SK-N-SH treated with all-trans-retinoic acid at 6 μM for 48 hours (cell line): ENCODE data around the gene SDHA.
"Not testable (repeated sequence)": the region's sequence is repeated elsewhere in the genome, so short reads cannot be mapped to it uniquely, and the experiment has no call there.

Experiments used
- ATAC-seq: fragments of 200-7000 bp; cut with Tn5 transposase; 3 replicates; pipeline ENCODE4 v1.9.1; 2020; ENCODE audit warnings: mild to moderate bottlenecking, moderate library complexity
- ARNTL ChIP-seq: fragments of 450-650 bp; formaldehyde crosslinking; IDR thresholded peaks from 2 replicates; pipeline ENCODE4 v1.5.0; 2020; ENCODE audit warnings: low read depth, mild to moderate bottlenecking, moderate library complexity, borderline replicate concordance
- BACH2 ChIP-seq: fragments of 250-450 bp; sonication (Bioruptor Pico); IDR thresholded peaks from 2 replicates; pipeline ENCODE4 v1.9.0; 2021; ENCODE audit warnings: mild to moderate bottlenecking, borderline replicate concordance
- CREB5 ChIP-seq: fragments of 250-450 bp; sonication (Bioruptor Pico); IDR thresholded peaks from 2 replicates; pipeline ENCODE4 v1.5.1; 2020; ENCODE audit warnings: low read depth, mild to moderate bottlenecking, moderate library complexity
- CSDC2 ChIP-seq: fragments of 250-450 bp; sonication (Bioruptor Pico); IDR thresholded peaks from 2 replicates; pipeline ENCODE4 v1.5.0; 2020; ENCODE audit warnings: mild to moderate bottlenecking, moderate library complexity
- ESRRG ChIP-seq: fragments of 250-450 bp; sonication (Bioruptor Pico); IDR thresholded peaks from 2 replicates; pipeline ENCODE4 v1.6.1; 2021; ENCODE audit warnings: mild to moderate bottlenecking
- ISL1 ChIP-seq: fragments of 250-450 bp; sonication (Bioruptor Pico); IDR thresholded peaks from 2 replicates; pipeline ENCODE4 v2.1.2; 2022; ENCODE audit warnings: mild to moderate bottlenecking, moderate library complexity
- OSR1 ChIP-seq: fragments of 250-450 bp; sonication (Bioruptor Pico); IDR thresholded peaks from 2 replicates; pipeline ENCODE4 v1.8.0; 2022; ENCODE audit warnings: moderate library complexity, mild to moderate bottlenecking, inconsistent platforms
- PATZ1 ChIP-seq: fragments of 250-450 bp; sonication (Bioruptor Pico); IDR thresholded peaks from 2 replicates; pipeline ENCODE4 v1.8.0; 2020; ENCODE audit warnings: mild to moderate bottlenecking, moderate library complexity, borderline replicate concordance
- POU6F1 ChIP-seq: fragments of 250-450 bp; sonication (Bioruptor Pico); IDR thresholded peaks from 2 replicates; pipeline ENCODE4 v1.8.0; 2021; ENCODE audit warnings: low read depth, mild to moderate bottlenecking, moderate library complexity, borderline replicate concordance
- SNAI2 ChIP-seq: fragments of 250-450 bp; sonication (Bioruptor Pico); IDR thresholded peaks from 2 replicates; pipeline ENCODE4 v1.5.0; 2020; ENCODE audit warnings: mild to moderate bottlenecking, moderate library complexity
- TOX ChIP-seq: fragments of 250-450 bp; sonication (Bioruptor Pico); IDR thresholded peaks from 2 replicates; pipeline ENCODE4 v1.8.0; 2021; ENCODE audit warnings: mild to moderate bottlenecking, moderate library complexity, borderline replicate concordance
- ZFP3 ChIP-seq: fragments of 250-450 bp; sonication (Bioruptor Pico); IDR thresholded peaks from 2 replicates; pipeline ENCODE4 v1.5.0; 2020; ENCODE audit warnings: mild to moderate bottlenecking, moderate library complexity
- ZFP30 ChIP-seq: fragments of 450-650 bp; formaldehyde crosslinking; IDR thresholded peaks from 2 replicates; pipeline ENCODE4 v1.5.0; 2022; ENCODE audit warnings: mild to moderate bottlenecking, moderate library complexity
- ZNF565 ChIP-seq: fragments of 450-650 bp; formaldehyde crosslinking; conservative IDR thresholded peaks from 2 replicates; pipeline ENCODE4 v1.5.0; 2020; ENCODE audit warnings: low read depth, mild to moderate bottlenecking, moderate library complexity
- ZNF70 ChIP-seq: fragments of 450-650 bp; formaldehyde crosslinking; IDR thresholded peaks from 2 replicates; pipeline ENCODE4 v1.5.0; 2020; ENCODE audit warnings: mild to moderate bottlenecking, moderate library complexity
- ZNF8 ChIP-seq: fragments of 450-650 bp; formaldehyde crosslinking; IDR thresholded peaks from 2 replicates; pipeline ENCODE4 v1.5.0; 2020; ENCODE audit warnings: mild to moderate bottlenecking, moderate library complexity
- TF ChIP-seq, protein P1 (sequence below): fragments of 250-450 bp; sonication (Bioruptor Pico); IDR thresholded peaks from 2 replicates; pipeline ENCODE4 v1.5.0; 2020; ENCODE audit warnings: mild to moderate bottlenecking, moderate library complexity

The SDHA gene

GRCh38 chr5:278646-279045, 60.5 kb downstream of the SDHA start:
- TF ChIP-seq POU6F1 (CRISPR knock-in tag): no peak
- no peak for TF ChIP-seq ZNF70
- TF ChIP-seq SNAI2: no peak
- no peak for TF ChIP-seq ZFP30 (CRISPR knock-in tag)
- no peak for TF ChIP-seq ZNF565 (CRISPR knock-in tag)
- no peak for TF ChIP-seq PATZ1 (CRISPR knock-in tag)
- no peak for TF ChIP-seq BACH2 (CRISPR knock-in tag)
- no peak for TF ChIP-seq CSDC2 (CRISPR knock-in tag)
- no peak for TF ChIP-seq ISL1 (CRISPR knock-in tag)
- TF ChIP-seq OSR1 (CRISPR knock-in tag): no peak

GRCh38 chr5:279051-279665, 61.0 kb downstream of the SDHA start:
- ATAC-seq: not testable (repeated sequence)

More at GRCh38 chr5:278646-279045, 60.5 kb downstream of the SDHA start:
- no peak for ATAC-seq

GRCh38 chr5:285991-286557, 68.0 kb downstream of the SDHA start:
- TF ChIP-seq PATZ1 (CRISPR knock-in tag) (no peak), ZFP30 (CRISPR knock-in tag) (no peak), TOX (CRISPR knock-in tag) (no peak), ZNF565 (CRISPR knock-in tag) (no peak), ZFP3 (CRISPR knock-in tag) (no peak), OSR1 (CRISPR knock-in tag) (no peak), SNAI2 (no peak), ZNF8 (CRISPR knock-in tag) (no peak), ESRRG (CRISPR knock-in tag) (no peak), CREB5 (CRISPR knock-in tag) (no peak), ISL1 (CRISPR knock-in tag) (no peak), BACH2 (CRISPR knock-in tag) (no peak), ARNTL (CRISPR knock-in tag) (no peak), CSDC2 (CRISPR knock-in tag) (no peak)
- TF ChIP-seq, protein P1, sequence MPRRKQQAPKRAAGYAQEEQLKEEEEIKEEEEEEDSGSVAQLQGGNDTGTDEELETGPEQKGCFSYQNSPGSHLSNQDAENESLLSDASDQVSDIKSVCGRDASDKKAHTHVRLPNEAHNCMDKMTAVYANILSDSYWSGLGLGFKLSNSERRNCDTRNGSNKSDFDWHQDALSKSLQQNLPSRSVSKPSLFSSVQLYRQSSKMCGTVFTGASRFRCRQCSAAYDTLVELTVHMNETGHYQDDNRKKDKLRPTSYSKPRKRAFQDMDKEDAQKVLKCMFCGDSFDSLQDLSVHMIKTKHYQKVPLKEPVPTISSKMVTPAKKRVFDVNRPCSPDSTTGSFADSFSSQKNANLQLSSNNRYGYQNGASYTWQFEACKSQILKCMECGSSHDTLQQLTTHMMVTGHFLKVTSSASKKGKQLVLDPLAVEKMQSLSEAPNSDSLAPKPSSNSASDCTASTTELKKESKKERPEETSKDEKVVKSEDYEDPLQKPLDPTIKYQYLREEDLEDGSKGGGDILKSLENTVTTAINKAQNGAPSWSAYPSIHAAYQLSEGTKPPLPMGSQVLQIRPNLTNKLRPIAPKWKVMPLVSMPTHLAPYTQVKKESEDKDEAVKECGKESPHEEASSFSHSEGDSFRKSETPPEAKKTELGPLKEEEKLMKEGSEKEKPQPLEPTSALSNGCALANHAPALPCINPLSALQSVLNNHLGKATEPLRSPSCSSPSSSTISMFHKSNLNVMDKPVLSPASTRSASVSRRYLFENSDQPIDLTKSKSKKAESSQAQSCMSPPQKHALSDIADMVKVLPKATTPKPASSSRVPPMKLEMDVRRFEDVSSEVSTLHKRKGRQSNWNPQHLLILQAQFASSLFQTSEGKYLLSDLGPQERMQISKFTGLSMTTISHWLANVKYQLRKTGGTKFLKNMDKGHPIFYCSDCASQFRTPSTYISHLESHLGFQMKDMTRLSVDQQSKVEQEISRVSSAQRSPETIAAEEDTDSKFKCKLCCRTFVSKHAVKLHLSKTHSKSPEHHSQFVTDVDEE (CRISPR knock-in tag): no peak
- ATAC-seq: no peak

- ATAC-seq: not testable (repeated sequence)
Measured at GRCh38 chr5:290200-290599, 72.1 kb downstream of the SDHA start.

DNA sequence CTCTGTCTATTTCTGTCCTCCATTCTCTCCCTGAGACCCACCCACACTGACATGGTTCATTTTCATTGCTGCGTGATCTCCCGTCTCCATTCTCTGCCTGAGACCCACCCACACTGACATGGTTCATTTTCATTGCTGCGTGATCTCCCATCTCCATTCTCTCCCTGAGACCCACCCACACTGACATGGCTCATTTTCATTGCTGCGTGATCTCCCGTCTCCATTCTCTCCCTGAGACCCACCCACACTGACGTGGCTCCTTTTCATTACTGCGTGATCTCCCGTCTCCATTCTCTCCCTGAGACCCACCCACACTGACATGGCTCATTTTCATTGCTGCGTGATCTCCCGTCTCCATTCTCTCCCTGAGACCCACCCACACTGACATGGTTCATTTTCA, 73.2 kb downstream of the SDHA start:
- not testable (repeated sequence) for ATAC-seq

DNA sequence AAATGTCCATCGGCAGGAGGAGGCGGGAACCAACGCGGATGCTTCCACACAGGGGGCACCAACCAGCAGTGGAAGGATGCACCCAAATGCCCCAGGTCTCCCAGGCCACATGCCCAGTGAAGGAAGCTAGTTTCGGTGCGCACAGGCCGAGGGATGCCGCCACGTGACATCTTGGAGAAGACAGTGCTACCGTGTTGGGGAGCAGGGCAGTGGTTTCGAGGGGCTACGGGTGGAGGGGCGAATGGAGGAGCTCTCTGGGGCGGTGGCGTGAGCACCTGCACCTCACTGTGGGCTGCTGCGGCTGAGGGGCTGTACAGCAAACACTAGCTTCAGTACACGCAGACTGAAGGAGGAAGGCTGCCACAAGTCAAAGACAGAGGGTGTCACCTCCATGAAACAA, 76.7 kb downstream of the SDHA start:
- not testable (repeated sequence) for ATAC-seq

GRCh38 chr5:296207-296606, 78.1 kb downstream of the SDHA start:
- not testable (repeated sequence) for ATAC-seq

GRCh38 chr5:296954-297353, 78.8 kb downstream of the SDHA start:
- ATAC-seq: not testable (repeated sequence)

DNA sequence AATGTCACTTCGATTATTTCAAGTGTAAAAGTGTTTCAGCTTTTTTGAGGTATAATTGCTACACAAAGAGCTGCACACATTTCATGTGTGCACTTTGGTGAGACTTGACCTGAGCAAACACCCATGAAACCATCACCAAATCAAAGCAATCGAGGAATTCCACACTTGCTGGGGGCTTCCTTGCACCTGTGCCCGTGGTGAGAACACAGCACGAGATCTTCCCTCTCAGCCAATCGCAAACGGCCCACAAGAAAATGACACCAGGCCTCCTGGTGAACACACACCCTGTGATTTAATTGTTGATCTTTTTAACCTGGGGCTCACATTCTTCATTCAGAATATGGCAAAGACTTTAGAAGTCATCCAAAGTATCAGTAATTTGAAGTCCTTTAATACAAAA, 79.3 kb downstream of the SDHA start:
- not testable (repeated sequence) for ATAC-seq
